ENCODE measurements around the gene CABP7. TPM values are rescaled to one million over a fixed set of nuclear protein-coding genes. Genes with fewer than 3 reads are reported as not detected.
"Not testable (repeated sequence)": the region's sequence is repeated elsewhere in the genome, so short reads cannot be mapped to it uniquely, and the experiment has no call there.

The CABP7 gene
- total RNA-seq, 1 experiment from 2014 or later, result not detected

GRCh38 chr22:29751669-29752068, 31.9 kb downstream of the CABP7 start:
- no peaks in the 10 kb centered on the region for H3K9me2 ChIP-seq (replicated peaks; ENCODE audit: insufficient read depth, low read length)
- no peaks in the 10 kb centered on the region for H3K27me3 ChIP-seq (ENCODE audit: low read length)
- DNase-seq, result no peak
- H3K27ac ChIP-seq (ENCODE audit: low read length), result no peak overlapping the region
- no peak overlapping the region for H3K4me3 ChIP-seq (ENCODE audit: low read length)
- no peak overlapping the region for H2AFZ ChIP-seq (ENCODE audit: low read length)
- no peaks in the 10 kb centered on the region for H3K9me3 ChIP-seq (ENCODE audit: low read length)
- no peak overlapping the region for H3K4me2 ChIP-seq (ENCODE audit: low read depth, low read length, poor library complexity, severe bottlenecking)
- H3K79me2 ChIP-seq (ENCODE audit: low read length), result no peaks in the 10 kb centered on the region
- no peaks in the 10 kb centered on the region for H3K4me1 ChIP-seq (ENCODE audit: low read length)
- no peak overlapping the region for H3K9ac ChIP-seq (ENCODE audit: low read length)
- H3K36me3 ChIP-seq (ENCODE audit: insufficient read depth, low read length), result no peaks in the 10 kb centered on the region
- H4K20me1 ChIP-seq (ENCODE audit: insufficient read depth, low read depth, low read length), result no peaks in the 10 kb centered on the region

- Histone ChIP-seq H3K9ac (ENCODE audit: low read length) (no peak overlapping the region), H3K79me2 (ENCODE audit: low read length) (no peaks in the 10 kb centered on the region), H3K4me3 (ENCODE audit: low read length) (no peak overlapping the region), H3K36me3 (ENCODE audit: insufficient read depth, low read length) (no peaks in the 10 kb centered on the region), H2AFZ (ENCODE audit: low read length) (no peak overlapping the region), H3K4me2 (ENCODE audit: low read depth, low read length, poor library complexity, severe bottlenecking) (no peak overlapping the region), H3K4me1 (ENCODE audit: low read length) (no peaks in the 10 kb centered on the region), H3K9me3 (ENCODE audit: low read length) (no peaks in the 10 kb centered on the region), H3K27ac (ENCODE audit: low read length) (no peak overlapping the region), H3K9me2 (replicated peaks; ENCODE audit: insufficient read depth, low read length) (no peaks in the 10 kb centered on the region), H4K20me1 (ENCODE audit: insufficient read depth, low read depth, low read length) (0 out of 2 replicates have a peak, but pooled peaks cover 2% of the 10 kb centered on the region), H3K27me3 (ENCODE audit: low read length) (no peaks in the 10 kb centered on the region)
- no peak for DNase-seq
These were observed 34.2 kb downstream of the CABP7 start for GRCh38 chr22:29753808-29754657.

DNA sequence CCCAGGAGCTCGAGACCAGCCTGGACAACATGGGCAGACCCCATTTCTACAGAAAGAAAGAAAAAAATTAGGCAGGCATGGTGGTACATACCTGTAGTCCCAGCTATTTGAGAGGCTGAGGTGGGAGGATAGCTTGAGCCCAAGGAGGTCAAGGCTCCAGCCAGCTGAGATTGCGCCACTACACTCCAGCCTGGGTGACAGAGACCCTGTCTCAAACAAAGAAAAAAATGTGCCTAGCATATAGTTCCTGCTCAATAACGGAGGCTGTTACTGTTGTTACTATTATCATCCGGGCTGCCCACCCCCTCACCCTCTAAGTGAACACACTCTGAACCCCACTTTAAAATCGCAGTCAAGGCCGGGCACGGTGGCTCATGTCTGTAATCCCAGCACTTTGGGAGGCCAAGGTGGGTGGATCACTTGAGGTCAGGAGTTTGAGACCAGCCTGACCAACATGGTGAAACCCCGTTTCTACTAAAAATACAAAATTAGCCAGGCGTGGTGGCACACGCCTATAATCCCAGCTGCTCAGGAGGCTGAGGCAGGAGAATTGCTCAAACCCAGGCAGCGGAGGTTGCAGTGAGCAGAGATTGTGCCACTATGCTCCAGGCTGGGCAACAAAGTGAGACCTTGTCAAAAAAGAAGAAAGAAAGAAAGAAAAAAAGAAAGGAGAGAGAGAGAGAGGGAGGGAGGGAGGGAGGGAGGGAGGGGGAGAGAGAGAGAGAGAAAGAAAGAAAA, 35.0 kb downstream of the CABP7 start:
- not testable (repeated sequence) for H4K20me1 ChIP-seq (ENCODE audit: insufficient read depth, low read depth, low read length); H3K4me2 ChIP-seq (ENCODE audit: low read depth, low read length, poor library complexity, severe bottlenecking); H3K27me3 ChIP-seq (ENCODE audit: low read length); H3K79me2 ChIP-seq (ENCODE audit: low read length); H2AFZ ChIP-seq (ENCODE audit: low read length); H3K9me3 ChIP-seq (ENCODE audit: low read length); H3K9ac ChIP-seq (ENCODE audit: low read length); H3K4me1 ChIP-seq (ENCODE audit: low read length); H3K9me2 ChIP-seq (replicated peaks; ENCODE audit: insufficient read depth, low read length); H3K27ac ChIP-seq (ENCODE audit: low read length); H3K4me3 ChIP-seq (ENCODE audit: low read length); H3K36me3 ChIP-seq (ENCODE audit: insufficient read depth, low read length); DNase-seq

- H3K79me2 ChIP-seq (ENCODE audit: low read length), result no peaks in the 10 kb centered on the region
- no peaks in the 10 kb centered on the region for H3K9me2 ChIP-seq (replicated peaks; ENCODE audit: insufficient read depth, low read length)
- DNase-seq, result no peak
- H3K36me3 ChIP-seq (ENCODE audit: insufficient read depth, low read length), result no peaks in the 10 kb centered on the region
- H3K9me3 ChIP-seq (ENCODE audit: low read length), result no peaks in the 10 kb centered on the region
- H3K9ac ChIP-seq (ENCODE audit: low read length), result no peak overlapping the region
- H2AFZ ChIP-seq (ENCODE audit: low read length), result no peak overlapping the region
- no peak overlapping the region for H3K27ac ChIP-seq (ENCODE audit: low read length)
- no peaks in the 10 kb centered on the region for H3K27me3 ChIP-seq (ENCODE audit: low read length)
- H4K20me1 ChIP-seq (ENCODE audit: insufficient read depth, low read depth, low read length), result 0 out of 2 replicates have a peak, but pooled peaks cover 6% of the 10 kb centered on the region
- H3K4me1 ChIP-seq (ENCODE audit: low read length), result no peaks in the 10 kb centered on the region
- no peak overlapping the region for H3K4me3 ChIP-seq (ENCODE audit: low read length)
- no peak overlapping the region for H3K4me2 ChIP-seq (ENCODE audit: low read depth, low read length, poor library complexity, severe bottlenecking)
These were observed 36.1 kb downstream of the CABP7 start for GRCh38 chr22:29755889-29756288.

- H4K20me1 ChIP-seq (ENCODE audit: insufficient read depth, low read depth, low read length), result 0 out of 2 replicates have a peak, but pooled peaks cover 6% of the 10 kb centered on the region
- H3K79me2 ChIP-seq (ENCODE audit: low read length), result no peaks in the 10 kb centered on the region
- no peak overlapping the region for H3K4me2 ChIP-seq (ENCODE audit: low read depth, low read length, poor library complexity, severe bottlenecking)
- H3K4me3 ChIP-seq (ENCODE audit: low read length), result no peak overlapping the region
- H3K9me3 ChIP-seq (ENCODE audit: low read length), result no peaks in the 10 kb centered on the region
- DNase-seq, result no peak
- H3K27ac ChIP-seq (ENCODE audit: low read length), result no peak overlapping the region
- no peaks in the 10 kb centered on the region for H3K36me3 ChIP-seq (ENCODE audit: insufficient read depth, low read length)
- no peaks in the 10 kb centered on the region for H3K27me3 ChIP-seq (ENCODE audit: low read length)
- no peak overlapping the region for H2AFZ ChIP-seq (ENCODE audit: low read length)
- H3K9me2 ChIP-seq (replicated peaks; ENCODE audit: insufficient read depth, low read length), result no peaks in the 10 kb centered on the region
- no peak overlapping the region for H3K9ac ChIP-seq (ENCODE audit: low read length)
- no peaks in the 10 kb centered on the region for H3K4me1 ChIP-seq (ENCODE audit: low read length)
These were observed 36.5 kb downstream of the CABP7 start for GRCh38 chr22:29756341-29756740.

GRCh38 chr22:29757096-29757495, 37.3 kb downstream of the CABP7 start:
- Histone ChIP-seq H2AFZ (ENCODE audit: low read length) (no peak overlapping the region), H3K4me1 (ENCODE audit: low read length) (no peaks in the 10 kb centered on the region), H3K9me3 (ENCODE audit: low read length) (no peaks in the 10 kb centered on the region), H3K79me2 (ENCODE audit: low read length) (no peaks in the 10 kb centered on the region), H3K9ac (ENCODE audit: low read length) (no peak overlapping the region), H3K27me3 (ENCODE audit: low read length) (no peaks in the 10 kb centered on the region), H3K4me3 (ENCODE audit: low read length) (no peak overlapping the region), H3K36me3 (ENCODE audit: insufficient read depth, low read length) (no peaks in the 10 kb centered on the region), H3K27ac (ENCODE audit: low read length) (no peak overlapping the region), H3K9me2 (replicated peaks; ENCODE audit: insufficient read depth, low read length) (no peaks in the 10 kb centered on the region), H3K4me2 (ENCODE audit: low read depth, low read length, poor library complexity, severe bottlenecking) (no peak overlapping the region), H4K20me1 (ENCODE audit: insufficient read depth, low read depth, low read length) (0 out of 2 replicates have a peak, but pooled peaks cover 6% of the 10 kb centered on the region)
- no peak for DNase-seq

DNA sequence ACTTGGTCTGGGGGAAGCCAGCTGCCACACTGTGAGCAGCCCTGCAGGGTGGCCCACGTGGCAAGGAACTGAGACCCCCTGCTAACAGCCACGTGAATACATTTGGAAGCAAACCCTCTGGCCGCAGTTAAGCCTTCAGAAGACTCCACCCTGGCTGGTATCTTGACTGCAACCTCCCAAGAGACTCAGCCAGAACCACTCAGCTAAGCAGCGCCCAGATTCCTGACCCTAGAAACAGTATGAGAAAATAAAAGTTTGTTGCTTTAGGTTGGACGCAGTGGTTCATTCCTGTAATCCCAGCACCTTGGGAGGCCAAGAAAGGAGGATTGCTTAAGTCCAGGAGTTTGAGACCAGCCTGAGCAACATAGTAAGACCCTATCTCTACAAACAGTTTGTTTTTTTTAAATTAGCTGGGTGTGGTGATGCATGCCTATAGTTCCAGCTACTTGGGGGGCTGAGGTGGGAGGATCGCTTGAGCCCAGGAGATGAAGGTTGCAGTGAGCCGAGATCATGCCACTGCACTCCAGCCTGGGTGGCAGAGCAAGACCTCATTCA, 38.3 kb downstream of the CABP7 start:
- H2AFZ ChIP-seq (ENCODE audit: low read length), result no peak overlapping the region
- H3K27me3 ChIP-seq (ENCODE audit: low read length), result no peaks in the 10 kb centered on the region
- H4K20me1 ChIP-seq (ENCODE audit: insufficient read depth, low read depth, low read length), result 0 out of 2 replicates have a peak, but pooled peaks cover 6% of the 10 kb centered on the region
- H3K4me1 ChIP-seq (ENCODE audit: low read length), result no peaks in the 10 kb centered on the region
- no peak for DNase-seq
- H3K9ac ChIP-seq (ENCODE audit: low read length), result no peak overlapping the region
- H3K9me3 ChIP-seq (ENCODE audit: low read length), result no peaks in the 10 kb centered on the region
- no peaks in the 10 kb centered on the region for H3K79me2 ChIP-seq (ENCODE audit: low read length)
- H3K9me2 ChIP-seq (replicated peaks; ENCODE audit: insufficient read depth, low read length), result no peaks in the 10 kb centered on the region
- H3K27ac ChIP-seq (ENCODE audit: low read length), result no peak overlapping the region
- no peak overlapping the region for H3K4me3 ChIP-seq (ENCODE audit: low read length)
- H3K36me3 ChIP-seq (ENCODE audit: insufficient read depth, low read length), result no peaks in the 10 kb centered on the region
- no peak overlapping the region for H3K4me2 ChIP-seq (ENCODE audit: low read depth, low read length, poor library complexity, severe bottlenecking)

DNA sequence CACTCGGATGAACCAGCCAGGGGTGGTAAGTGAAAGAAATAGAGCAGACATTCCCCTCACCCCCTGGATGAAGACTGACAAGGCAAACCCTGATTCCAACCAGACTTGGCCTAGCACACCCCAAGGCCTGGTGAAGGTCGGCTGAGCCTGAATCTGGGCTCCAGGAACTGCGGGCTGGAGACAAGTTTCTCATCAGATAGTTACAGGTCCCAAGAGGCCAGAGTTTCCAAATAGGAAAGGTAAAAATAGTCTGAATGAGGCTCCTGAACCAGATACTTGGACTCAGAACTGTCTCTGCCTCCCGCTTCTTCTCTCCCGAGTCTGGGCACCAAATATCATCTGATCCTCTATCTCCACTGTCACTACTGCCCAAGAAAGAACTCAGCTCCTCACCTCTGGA, 39.2 kb downstream of the CABP7 start:
- Histone ChIP-seq H3K79me2 (ENCODE audit: low read length) (no peaks in the 10 kb centered on the region), H3K9ac (ENCODE audit: low read length) (no peak overlapping the region)

More for the DNA sequence above, 39.2 kb downstream of the CABP7 start:
- Histone ChIP-seq H3K4me2 (ENCODE audit: low read depth, low read length, poor library complexity, severe bottlenecking) (no peak overlapping the region), H3K9me2 (replicated peaks; ENCODE audit: insufficient read depth, low read length) (no peaks in the 10 kb centered on the region), H3K4me3 (ENCODE audit: low read length) (no peak overlapping the region), H3K4me1 (ENCODE audit: low read length) (no peaks in the 10 kb centered on the region), H3K9me3 (ENCODE audit: low read length) (no peaks in the 10 kb centered on the region), H3K36me3 (ENCODE audit: insufficient read depth, low read length) (no peaks in the 10 kb centered on the region), H4K20me1 (ENCODE audit: insufficient read depth, low read depth, low read length) (0 out of 2 replicates have a peak, but pooled peaks cover 6% of the 10 kb centered on the region), H2AFZ (ENCODE audit: low read length) (no peak overlapping the region), H3K27me3 (ENCODE audit: low read length) (no peaks in the 10 kb centered on the region), H3K27ac (ENCODE audit: low read length) (no peak overlapping the region)
- DNase-seq, result no peak
